Fibroblast of pulmonary artery (primary cell): ENCODE results near the gene TRIP4.
"Not testable (repeated sequence)": the region's sequence is repeated elsewhere in the genome, so short reads cannot be mapped to it uniquely, and the experiment has no call there.

Experiments
- DNase-seq: peaks from one replicate; pipeline ENCODE4 v3.0.0-alpha.2; 2010; ENCODE audit warnings: low read depth
- H3K4me3 ChIP-seq: replicated peaks from 2 replicates; pipeline ENCODE4 v1.5.1; 2011; ENCODE audit warnings: low read depth, mild to moderate bottlenecking, control low read depth, low read length, moderate library complexity
- CTCF ChIP-seq: IDR thresholded peaks from 2 replicates; pipeline ENCODE4 v1.5.1; 2011; ENCODE audit warnings: mild to moderate bottlenecking, control low read depth, low read length, inconsistent platforms; ENCODE audit errors: missing control alignments

Gene TRIP4

DNA sequence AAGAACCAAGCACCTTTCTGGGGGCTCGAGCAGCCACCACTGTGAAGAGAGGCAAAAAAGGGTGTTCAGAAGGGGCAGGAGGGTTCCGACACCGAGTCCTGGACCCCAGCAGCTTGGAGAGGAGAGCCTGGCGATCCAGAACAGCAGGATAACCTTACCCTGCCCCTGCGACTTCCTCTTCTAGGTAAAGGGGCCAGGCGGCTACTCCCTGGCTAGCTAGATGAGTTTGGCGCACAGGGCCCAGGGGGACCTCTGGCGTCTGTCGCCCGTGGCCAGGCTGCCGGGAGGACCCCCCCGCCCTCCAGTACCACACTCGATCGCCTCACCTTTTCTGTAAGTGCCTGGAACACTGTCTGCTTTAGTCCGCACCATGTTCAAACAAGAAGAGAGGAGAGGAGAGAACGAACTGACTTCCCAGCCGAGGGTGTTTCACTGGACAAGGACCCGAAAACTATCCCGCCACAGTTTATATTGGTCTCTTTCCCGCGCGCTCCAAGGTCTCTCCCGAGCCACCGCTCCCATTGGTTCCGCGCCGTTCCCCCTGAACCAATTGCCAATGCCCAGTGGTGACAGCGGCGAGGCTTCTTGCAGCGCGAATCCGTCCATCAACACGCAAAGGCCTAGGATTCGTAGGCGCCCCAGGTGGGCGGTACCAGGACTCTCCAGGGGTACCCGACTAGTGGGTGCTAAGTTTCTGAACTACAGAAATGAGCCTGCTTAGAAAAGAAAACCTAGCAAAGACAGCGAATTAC, 6.5 kb upstream of the TRIP4 start, which contains the start of gene PCLAF:
TSS of gene PCLAF (minus strand) at position 442 of the 752 bp plus-strand sequence. CDS start at position 372, 70 bp downstream.
- TF ChIP-seq CTCF: no peak
- H3K4me3 ChIP-seq: peak within 1 kb of the TSS; percentile 77
- peak; percentile 95 for DNase-seq

GRCh38 chr15:64383760-64384159, 3.9 kb upstream of the TRIP4 start:
- no peak for DNase-seq
- no peak for TF ChIP-seq CTCF
- no peak overlapping the region for H3K4me3 ChIP-seq

DNA sequence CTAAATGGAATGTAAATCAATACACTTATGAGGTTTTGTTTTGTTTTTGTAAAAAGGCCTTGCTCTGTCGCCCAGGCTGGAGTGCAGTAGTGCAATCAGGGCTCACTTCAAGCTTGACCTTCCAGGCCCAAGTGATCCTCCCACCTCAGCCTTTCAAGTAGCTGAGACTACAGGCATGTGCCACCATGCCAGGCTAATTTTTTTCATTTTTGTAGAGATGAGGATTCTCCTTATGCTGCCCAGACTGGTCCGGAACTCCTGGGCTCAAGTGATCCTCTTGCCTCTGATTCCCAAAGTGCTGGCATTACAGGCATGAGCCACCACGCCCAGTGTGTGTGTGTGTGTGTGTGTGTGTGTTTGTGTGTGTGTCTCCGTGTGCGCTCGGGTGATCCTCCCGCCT, 1.3 kb upstream of the TRIP4 start:
- DNase-seq: no peak
- no peak overlapping the region for H3K4me3 ChIP-seq
- no peak for TF ChIP-seq CTCF

GRCh38 chr15:64389036-64389435, 1.4 kb downstream of the TRIP4 start:
- H3K4me3 ChIP-seq: peak overlapping the region; percentile 99
- no peak for TF ChIP-seq CTCF

DNA sequence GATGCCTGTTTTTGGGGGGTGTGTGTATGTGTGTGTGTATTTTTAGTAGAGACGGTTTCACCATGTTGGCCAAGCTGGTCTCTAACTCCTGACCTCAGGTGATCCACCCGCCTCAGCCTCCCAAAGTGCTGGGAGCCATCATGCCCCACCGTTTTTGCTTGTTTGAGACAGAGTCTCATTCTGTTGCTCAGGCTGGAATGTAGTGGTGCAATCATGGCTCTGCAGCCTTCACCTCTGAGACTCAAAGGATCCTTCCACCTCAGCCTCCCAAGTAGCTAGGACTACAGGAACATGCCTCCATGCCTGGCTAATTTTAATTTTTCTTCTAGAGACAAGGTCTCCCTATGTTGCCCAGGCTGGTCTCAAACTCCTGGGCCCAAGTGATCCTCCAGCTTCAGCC, 4.8 kb downstream of the TRIP4 start:
- DNase-seq, H3K4me3 ChIP-seq: not testable (repeated sequence)

More at GRCh38 chr15:64389036-64389435, 1.4 kb downstream of the TRIP4 start:
- no peak for DNase-seq

DNA sequence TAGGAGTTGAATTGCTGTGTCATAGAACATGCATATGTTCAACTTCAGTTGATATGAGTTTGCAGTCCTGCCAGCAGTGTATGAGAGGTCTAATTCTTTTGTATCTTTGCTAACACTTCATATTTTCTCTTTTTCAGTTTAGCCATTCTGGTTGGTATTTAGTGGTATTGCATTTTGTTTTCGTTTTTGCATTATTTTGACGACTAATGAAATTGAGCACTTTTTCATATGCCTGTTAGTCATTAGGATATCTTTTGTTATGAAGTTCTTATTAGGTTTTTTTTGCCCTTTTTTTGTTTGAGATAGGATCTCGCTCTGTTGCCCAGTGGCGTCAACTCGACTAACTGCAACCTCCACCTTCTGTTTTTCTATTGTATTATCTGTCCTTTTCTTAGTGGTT, 9.2 kb downstream of the TRIP4 start:
- no peak for TF ChIP-seq CTCF
- H3K4me3 ChIP-seq: no peak overlapping the region
- no peak for DNase-seq

DNA sequence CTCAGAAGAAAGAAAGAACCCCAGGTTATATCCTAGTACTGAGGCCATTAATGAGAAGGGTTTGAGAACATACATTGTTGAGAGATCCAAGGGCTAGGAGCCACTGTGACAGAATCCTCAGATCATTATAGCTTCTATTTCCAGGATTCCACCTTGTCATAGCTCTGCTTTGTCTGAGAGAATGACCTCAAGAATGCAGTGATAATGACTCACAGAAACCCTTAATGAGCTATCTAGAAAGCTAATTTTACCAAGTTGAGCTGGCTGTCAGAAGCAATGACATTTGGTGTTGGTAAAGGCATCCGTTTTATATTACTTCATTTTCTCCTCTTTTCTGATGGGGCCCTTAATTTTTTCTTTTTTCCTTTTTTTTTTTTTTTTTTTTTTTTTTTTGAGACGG, 10.9 kb downstream of the TRIP4 start:
- H3K4me3 ChIP-seq: no peak overlapping the region
- no peak for DNase-seq
- no peak for TF ChIP-seq CTCF
